Astrocyte of the spinal cord (primary cell): ENCODE data around the gene CRISPLD2.

Source experiments
- DNase-seq: peaks from one replicate; pipeline ENCODE4 v3.0.0; 2011; ENCODE audit warnings: low read depth, low spot score
- H3K4me3 ChIP-seq: 2 replicates; pipeline ENCODE4 v1.5.1; 2011; ENCODE audit warnings: low read depth, mild to moderate bottlenecking, low read length, moderate library complexity
- in situ Hi-C: cut with HindIII; loops from 2 replicates; pipeline ENCODE4 v1.10.0; 2017; ENCODE audit warnings: low sequenced_read_pairs
- TF ChIP-seq, protein P1 (sequence below): IDR thresholded peaks from 2 replicates; pipeline ENCODE4 v1.5.1; 2012; ENCODE audit warnings: low read depth, mild to moderate bottlenecking, low read length, inconsistent platforms

Gene CRISPLD2

DNA sequence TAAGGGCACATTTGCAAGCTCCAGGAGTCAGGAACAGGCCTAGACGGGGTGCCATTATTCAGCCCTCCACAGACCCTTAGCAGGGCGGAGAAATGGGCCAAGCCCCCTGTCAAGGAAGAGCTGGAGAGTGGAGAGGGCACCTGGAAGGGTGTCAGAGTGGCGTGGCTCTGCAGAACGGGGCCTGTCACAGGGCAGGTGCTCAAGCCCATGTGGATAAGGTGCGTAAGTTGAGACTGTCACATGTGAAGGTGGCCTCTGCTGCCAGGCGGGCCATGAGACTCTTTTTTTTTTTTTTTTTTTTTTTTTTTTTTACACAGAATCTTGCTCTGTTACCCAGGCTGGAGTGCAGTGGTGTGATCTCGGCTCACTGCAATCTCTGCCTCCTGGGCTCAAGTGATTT lies 12.0 kb upstream of the CRISPLD2 start:
- in situ Hi-C loops, result no loop called here
- TF ChIP-seq, protein P1, sequence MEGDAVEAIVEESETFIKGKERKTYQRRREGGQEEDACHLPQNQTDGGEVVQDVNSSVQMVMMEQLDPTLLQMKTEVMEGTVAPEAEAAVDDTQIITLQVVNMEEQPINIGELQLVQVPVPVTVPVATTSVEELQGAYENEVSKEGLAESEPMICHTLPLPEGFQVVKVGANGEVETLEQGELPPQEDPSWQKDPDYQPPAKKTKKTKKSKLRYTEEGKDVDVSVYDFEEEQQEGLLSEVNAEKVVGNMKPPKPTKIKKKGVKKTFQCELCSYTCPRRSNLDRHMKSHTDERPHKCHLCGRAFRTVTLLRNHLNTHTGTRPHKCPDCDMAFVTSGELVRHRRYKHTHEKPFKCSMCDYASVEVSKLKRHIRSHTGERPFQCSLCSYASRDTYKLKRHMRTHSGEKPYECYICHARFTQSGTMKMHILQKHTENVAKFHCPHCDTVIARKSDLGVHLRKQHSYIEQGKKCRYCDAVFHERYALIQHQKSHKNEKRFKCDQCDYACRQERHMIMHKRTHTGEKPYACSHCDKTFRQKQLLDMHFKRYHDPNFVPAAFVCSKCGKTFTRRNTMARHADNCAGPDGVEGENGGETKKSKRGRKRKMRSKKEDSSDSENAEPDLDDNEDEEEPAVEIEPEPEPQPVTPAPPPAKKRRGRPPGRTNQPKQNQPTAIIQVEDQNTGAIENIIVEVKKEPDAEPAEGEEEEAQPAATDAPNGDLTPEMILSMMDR, result no peak
- no peak for DNase-seq
- H3K4me3 ChIP-seq, result no peak overlapping the region

DNA sequence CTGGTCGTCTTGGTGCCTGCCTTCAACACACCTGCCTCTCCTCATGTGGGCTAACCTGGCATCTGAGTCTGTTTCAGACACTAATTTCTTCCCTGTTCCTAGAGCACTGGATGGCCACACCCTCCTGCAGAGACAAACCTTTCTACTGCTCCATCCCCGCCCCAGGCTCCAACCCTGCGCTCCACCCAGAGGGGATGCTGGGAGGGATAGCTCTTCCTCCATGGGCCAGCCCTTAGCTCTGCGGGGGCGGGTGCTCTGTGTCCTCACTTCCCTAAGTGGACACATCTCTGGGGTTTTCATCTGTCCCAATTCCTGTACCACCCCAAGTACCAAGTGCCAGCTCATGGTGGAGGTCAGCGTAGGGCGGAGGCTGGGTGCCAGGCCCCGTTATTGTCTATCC lies 11.0 kb upstream of the CRISPLD2 start:
- in situ Hi-C loops, result no loop called here
- TF ChIP-seq, protein P1, result no peak
- no peak for DNase-seq
- H3K4me3 ChIP-seq, result no peak overlapping the region

DNA sequence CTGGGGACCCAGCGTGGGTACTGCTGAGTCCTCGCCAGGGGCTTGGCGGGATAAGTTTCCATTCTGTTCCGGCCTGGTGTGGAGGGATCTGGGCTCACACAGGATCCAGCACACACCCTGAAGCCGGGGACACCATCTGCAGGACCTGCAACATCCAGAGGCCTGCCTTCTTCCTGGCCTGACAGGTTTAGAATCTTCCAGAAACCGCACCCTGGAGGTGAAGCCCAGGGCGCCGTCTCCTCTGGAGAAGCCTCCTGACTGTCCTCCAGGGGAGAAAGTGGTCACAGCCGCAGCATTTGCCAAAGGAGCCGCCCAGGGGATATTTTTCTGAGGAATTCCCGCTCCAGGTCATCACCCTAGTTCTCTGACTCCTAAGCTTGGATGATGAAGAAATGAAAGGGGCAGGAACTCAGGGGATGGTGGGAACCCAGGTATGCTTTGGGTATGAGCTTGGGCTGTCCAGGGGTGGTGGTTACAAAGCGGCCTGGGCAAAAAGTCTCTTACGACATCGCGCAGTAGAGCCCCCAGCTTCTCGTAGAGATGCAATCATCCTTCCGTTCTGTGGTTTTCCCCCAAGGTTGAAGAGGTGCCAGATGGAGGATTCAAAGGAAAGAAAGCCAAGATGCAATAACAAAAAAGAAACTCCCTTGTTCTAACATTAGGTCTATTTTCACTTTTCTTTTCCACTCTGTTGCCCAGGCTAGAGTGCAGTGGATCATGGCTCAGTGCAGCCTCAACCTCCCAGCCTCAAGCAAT lies 9.1 kb upstream of the CRISPLD2 start:
- in situ Hi-C loops, result no loop called here
- peak; percentile 74 for DNase-seq
- TF ChIP-seq, protein P1, result no peak
- H3K4me3 ChIP-seq, result no peak overlapping the region

DNA sequence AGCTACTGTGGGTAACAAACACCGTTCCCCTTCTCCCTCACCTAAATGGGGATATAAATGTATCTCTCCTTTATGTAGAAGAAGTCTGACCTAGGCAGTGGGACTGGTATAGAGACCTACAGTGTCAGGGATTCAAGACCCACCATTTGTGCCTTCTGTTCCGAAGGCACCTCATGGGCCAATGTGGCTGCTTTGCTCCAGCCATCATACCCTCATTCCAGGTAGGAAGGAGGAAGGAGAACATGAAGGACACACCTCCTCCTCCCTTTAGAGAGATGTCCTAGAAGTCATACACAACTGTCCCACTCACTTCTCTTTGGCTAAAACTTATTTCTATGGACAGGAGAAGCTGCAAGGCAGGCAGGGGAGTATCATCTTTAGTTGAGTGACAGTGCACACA lies 8.3 kb upstream of the CRISPLD2 start:
- in situ Hi-C loops, result no loop called here
- DNase-seq, result no peak
- TF ChIP-seq, protein P1, result no peak
- no peak overlapping the region for H3K4me3 ChIP-seq

DNA sequence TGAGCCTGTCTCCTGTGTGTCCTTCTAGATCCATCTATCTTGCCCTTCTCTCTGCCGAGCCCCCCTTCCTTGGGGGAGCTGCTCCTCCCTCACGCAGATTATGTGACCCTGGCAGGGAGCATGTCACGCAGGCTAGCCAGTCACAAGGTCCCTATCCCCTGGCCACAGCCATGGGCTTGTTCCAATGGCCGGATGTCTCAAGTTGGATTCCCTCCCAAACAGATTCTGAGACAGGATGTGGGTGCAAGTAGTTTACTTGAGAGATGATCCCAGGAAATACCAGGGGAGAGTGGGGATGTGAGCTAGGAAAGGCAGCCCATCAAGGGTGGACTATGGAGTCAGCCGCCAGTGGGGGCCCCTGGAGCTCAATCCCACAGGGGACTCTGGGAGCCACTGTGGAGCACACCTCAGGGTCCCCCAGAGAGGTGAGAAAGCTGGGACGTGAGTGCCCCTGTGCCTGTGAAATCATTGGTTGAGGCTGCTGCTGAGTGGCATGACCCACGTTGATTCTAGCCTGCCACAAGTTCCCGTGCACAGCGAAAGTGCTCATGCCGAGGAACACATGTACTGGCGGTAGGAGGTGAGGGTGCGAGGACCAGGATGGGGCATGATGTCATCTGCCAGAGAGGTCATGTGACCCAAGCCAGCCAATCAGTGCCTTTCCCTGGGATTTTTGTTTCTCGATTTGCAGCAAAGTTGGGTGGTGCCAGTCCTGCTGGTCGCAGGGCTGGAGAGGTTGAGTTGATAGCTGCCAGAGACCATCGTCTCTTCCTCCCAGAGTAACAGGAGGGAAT lies 6.4 kb upstream of the CRISPLD2 start:
- no peak overlapping the region for H3K4me3 ChIP-seq
- in situ Hi-C loops, result no loop called here
- TF ChIP-seq, protein P1, result no peak
- DNase-seq, result no peak

DNA sequence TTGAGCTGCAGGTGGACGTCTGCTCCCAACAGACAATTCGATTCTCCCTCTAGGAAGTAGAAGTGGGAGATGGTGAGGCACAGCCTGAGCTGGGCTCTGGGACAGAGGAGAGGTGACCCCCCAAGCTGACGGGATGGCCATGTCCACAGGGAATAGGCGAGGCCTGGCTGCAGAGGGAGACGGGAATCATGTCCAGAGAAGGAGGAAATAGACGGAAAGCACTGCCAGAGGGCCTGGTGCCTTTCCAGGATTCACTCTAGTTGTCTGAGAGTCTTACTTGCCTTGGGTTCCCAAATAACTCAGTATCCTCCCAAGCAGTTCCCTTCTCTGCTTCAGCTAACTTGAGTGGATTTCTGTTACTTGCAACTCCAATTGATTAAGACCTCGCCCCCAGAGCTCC lies 4.3 kb upstream of the CRISPLD2 start:
- in situ Hi-C loops, result no loop called here
- H3K4me3 ChIP-seq, result no peak overlapping the region
- DNase-seq, result no peak
- TF ChIP-seq, protein P1, result no peak
